ENCODE results near the gene TMEM114. TPM values are rescaled to one million over a fixed set of nuclear protein-coding genes. Genes with fewer than 3 reads are reported as not detected.

TMEM114 gene
- total RNA-seq, result not detected

- H3K4me1 Mint-ChIP-seq (ENCODE audit: low read depth), result no peaks in the 10 kb centered on the region
- H3K9me3 Mint-ChIP-seq, result no peaks in the 10 kb centered on the region
- H3K36me3 Mint-ChIP-seq (ENCODE audit: insufficient read depth), result no peaks in the 10 kb centered on the region
- DNase-seq (no peak), ATAC-seq (peak; percentile 18 to 23)
- H3K4me3 Mint-ChIP-seq, result no peak within 1 kb of the TSS
- peaks cover 47% of the 10 kb centered on the region for H3K27me3 Mint-ChIP-seq (ENCODE audit: low read depth)
Measured at GRCh38 chr16:8589900-8590688, at the start of gene TMEM114. Gene TMEM114, minus strand, starts transcription at chr16:8590511. Its CDS starts 673 bp downstream, at chr16:8589838.

GRCh38 chr16:8639694-8640093, 49.4 kb upstream of the TMEM114 start:
- Mint-ChIP-seq H3K9me3 (no peaks in the 10 kb centered on the region), H3K4me1 (ENCODE audit: low read depth) (peaks cover 5% of the 10 kb centered on the region), H3K4me3 (no peak overlapping the region), H3K36me3 (ENCODE audit: insufficient read depth) (peaks cover 40% of the 10 kb centered on the region), H3K27me3 (ENCODE audit: low read depth) (no peaks in the 10 kb centered on the region)
- DNase-seq (no peak), ATAC-seq (no peak)

- peaks cover 29% of the 10 kb centered on the region for H3K36me3 Mint-ChIP-seq (ENCODE audit: insufficient read depth)
- no peaks in the 10 kb centered on the region for H3K4me1 Mint-ChIP-seq (ENCODE audit: low read depth)
- ATAC-seq (no peak), DNase-seq (no peak)
- no peaks in the 10 kb centered on the region for H3K9me3 Mint-ChIP-seq
- H3K4me3 Mint-ChIP-seq, result no peak overlapping the region
- H3K27me3 Mint-ChIP-seq (ENCODE audit: low read depth), result no peaks in the 10 kb centered on the region
Measured at GRCh38 chr16:8634991-8635736, 44.9 kb upstream of the TMEM114 start.

GRCh38 chr16:8632675-8633182, 42.4 kb upstream of the TMEM114 start:
- Mint-ChIP-seq H3K36me3 (ENCODE audit: insufficient read depth) (peaks cover 38% of the 10 kb centered on the region), H3K27me3 (ENCODE audit: low read depth) (no peaks in the 10 kb centered on the region), H3K4me1 (ENCODE audit: low read depth) (peaks cover 3% of the 10 kb centered on the region), H3K9me3 (no peaks in the 10 kb centered on the region), H3K4me3 (no peak overlapping the region)
- ATAC-seq, result no peak
- DNase-seq, result no peak

GRCh38 chr16:8631818-8632465, 41.6 kb upstream of the TMEM114 start:
- Mint-ChIP-seq H3K4me3 (no peak overlapping the region), H3K4me1 (ENCODE audit: low read depth) (peaks cover 3% of the 10 kb centered on the region), H3K27me3 (ENCODE audit: low read depth) (no peaks in the 10 kb centered on the region), H3K9me3 (no peaks in the 10 kb centered on the region), H3K36me3 (ENCODE audit: insufficient read depth) (peaks cover 40% of the 10 kb centered on the region)
- DNase-seq (no peak), ATAC-seq (no peak)

GRCh38 chr16:8631373-8631772, 41.1 kb upstream of the TMEM114 start:
- DNase-seq, result no peak
- peaks cover 39% of the 10 kb centered on the region for H3K36me3 Mint-ChIP-seq (ENCODE audit: insufficient read depth)

GRCh38 chr16:8630255-8630953, 40.1 kb upstream of the TMEM114 start:
- DNase-seq, result no peak
- H3K4me1 Mint-ChIP-seq (ENCODE audit: low read depth), result peaks cover 3% of the 10 kb centered on the region
- ATAC-seq, result no peak
- peaks cover 42% of the 10 kb centered on the region for H3K36me3 Mint-ChIP-seq (ENCODE audit: insufficient read depth)
- no peak overlapping the region for H3K4me3 Mint-ChIP-seq
- H3K9me3 Mint-ChIP-seq, result no peaks in the 10 kb centered on the region
- H3K27me3 Mint-ChIP-seq (ENCODE audit: low read depth), result no peaks in the 10 kb centered on the region

More at GRCh38 chr16:8631373-8631772, 41.1 kb upstream of the TMEM114 start:
- Mint-ChIP-seq H3K27me3 (ENCODE audit: low read depth) (no peaks in the 10 kb centered on the region), H3K9me3 (no peaks in the 10 kb centered on the region), H3K4me1 (ENCODE audit: low read depth) (peaks cover 3% of the 10 kb centered on the region), H3K4me3 (no peak overlapping the region)
- no peak for ATAC-seq

- Mint-ChIP-seq H3K9me3 (no peaks in the 10 kb centered on the region), H3K4me1 (ENCODE audit: low read depth) (peaks cover 7% of the 10 kb centered on the region), H3K36me3 (ENCODE audit: insufficient read depth) (peaks cover 42% of the 10 kb centered on the region), H3K27me3 (ENCODE audit: low read depth) (no peaks in the 10 kb centered on the region), H3K4me3 (no peak overlapping the region)
- DNase-seq (no peak), ATAC-seq (no peak)
Measured at GRCh38 chr16:8628981-8629725, 38.8 kb upstream of the TMEM114 start.

- Mint-ChIP-seq H3K4me3 (no peak overlapping the region), H3K36me3 (ENCODE audit: insufficient read depth) (peaks cover 39% of the 10 kb centered on the region), H3K27me3 (ENCODE audit: low read depth) (no peaks in the 10 kb centered on the region), H3K4me1 (ENCODE audit: low read depth) (peaks cover 18% of the 10 kb centered on the region), H3K9me3 (no peaks in the 10 kb centered on the region)
- no peak for DNase-seq
- no peak for ATAC-seq
Measured at GRCh38 chr16:8627456-8627855, 37.1 kb upstream of the TMEM114 start.

- H3K27me3 Mint-ChIP-seq (ENCODE audit: low read depth), result no peaks in the 10 kb centered on the region
- no peak overlapping the region for H3K4me3 Mint-ChIP-seq
- DNase-seq (no peak), ATAC-seq (no peak)
- peaks cover 34% of the 10 kb centered on the region for H3K36me3 Mint-ChIP-seq (ENCODE audit: insufficient read depth)
- no peaks in the 10 kb centered on the region for H3K9me3 Mint-ChIP-seq
- H3K4me1 Mint-ChIP-seq (ENCODE audit: low read depth), result peaks cover 23% of the 10 kb centered on the region
Measured at GRCh38 chr16:8626946-8627345, 36.6 kb upstream of the TMEM114 start.

- Mint-ChIP-seq H3K4me3 (no peak overlapping the region), H3K36me3 (ENCODE audit: insufficient read depth) (peaks cover 27% of the 10 kb centered on the region), H3K4me1 (ENCODE audit: low read depth) (peaks cover 24% of the 10 kb centered on the region), H3K27me3 (ENCODE audit: low read depth) (no peaks in the 10 kb centered on the region), H3K9me3 (no peaks in the 10 kb centered on the region)
- no peak for DNase-seq
- ATAC-seq, result no peak
Measured at GRCh38 chr16:8625491-8626087, 35.3 kb upstream of the TMEM114 start.

- Mint-ChIP-seq H3K4me3 (peak overlapping the region; percentile 37), H3K27me3 (ENCODE audit: low read depth) (peaks cover 2% of the 10 kb centered on the region), H3K9me3 (no peaks in the 10 kb centered on the region), H3K4me1 (ENCODE audit: low read depth) (peaks cover 24% of the 10 kb centered on the region), H3K36me3 (ENCODE audit: insufficient read depth) (peaks cover 17% of the 10 kb centered on the region)
- ATAC-seq (no peak), DNase-seq (no peak)
Measured at GRCh38 chr16:8623634-8624033, 33.3 kb upstream of the TMEM114 start.

- peaks cover 21% of the 10 kb centered on the region for H3K4me1 Mint-ChIP-seq (ENCODE audit: low read depth)
- H3K36me3 Mint-ChIP-seq (ENCODE audit: insufficient read depth), result peaks cover 7% of the 10 kb centered on the region
- ATAC-seq (no peak), DNase-seq (no peak)
- peaks cover 9% of the 10 kb centered on the region for H3K27me3 Mint-ChIP-seq (ENCODE audit: low read depth)
- H3K4me3 Mint-ChIP-seq, result peak overlapping the region; percentile 97
- H3K9me3 Mint-ChIP-seq, result no peaks in the 10 kb centered on the region
Measured at GRCh38 chr16:8622315-8622656, 32.0 kb upstream of the TMEM114 start.

All from activated T-cell treated with anti-CD3 and anti-CD28 coated beads, Interleukin-2, amount 50 U/mL, for 4 hours (primary cell).